Activated gamma-delta T cell treated with anti-CD3 and anti-CD28 coated beads, Interleukin-2, amount 50 U/mL, for 16 hours (primary cell): Measurements from ENCODE around the gene PDE7B.

Source experiments
- DNase-seq: peaks from one replicate; pipeline ENCODE4 v3.0.0-alpha.2; 2020; ENCODE audit warnings: low read depth

The PDE7B gene

GRCh38 chr6:135851442-135852271, at the start of gene PDE7B:
Gene PDE7B (plus strand): TSS chr6:135851701.
- DNase-seq, result no peak

GRCh38 chr6:135801755-135802465, 49.6 kb upstream of the PDE7B start:
- DNase-seq, result no peak

- no peak for DNase-seq
Observed at GRCh38 chr6:135810486-135810885, 41.0 kb upstream of the PDE7B start.

- DNase-seq, result no peak
Observed at GRCh38 chr6:135811170-135811569, 40.3 kb upstream of the PDE7B start.

GRCh38 chr6:135811644-135812526, 39.6 kb upstream of the PDE7B start:
- no peak for DNase-seq

GRCh38 chr6:135813401-135813800, 38.1 kb upstream of the PDE7B start:
- DNase-seq, result no peak

- DNase-seq, result no peak
Observed at GRCh38 chr6:135814043-135814442, 37.5 kb upstream of the PDE7B start.

GRCh38 chr6:135815216-135815615, 36.3 kb upstream of the PDE7B start:
- DNase-seq, result no peak

- no peak for DNase-seq
Observed at GRCh38 chr6:135817035-135817434, 34.5 kb upstream of the PDE7B start.

GRCh38 chr6:135819665-135820064, 31.8 kb upstream of the PDE7B start:
- no peak for DNase-seq

GRCh38 chr6:135820340-135820739, 31.2 kb upstream of the PDE7B start:
- DNase-seq, result no peak

GRCh38 chr6:135823851-135824250, 27.6 kb upstream of the PDE7B start:
- DNase-seq, result no peak

GRCh38 chr6:135826236-135826804, 25.2 kb upstream of the PDE7B start:
- no peak for DNase-seq

GRCh38 chr6:135828021-135828420, 23.5 kb upstream of the PDE7B start:
- DNase-seq, result no peak

GRCh38 chr6:135830452-135830881, 21.0 kb upstream of the PDE7B start:
- no peak for DNase-seq

- DNase-seq, result no peak
Observed at GRCh38 chr6:135831016-135831415, 20.5 kb upstream of the PDE7B start.

- DNase-seq, result no peak
Observed at GRCh38 chr6:135832166-135832565, 19.3 kb upstream of the PDE7B start.

- no peak for DNase-seq
Observed at GRCh38 chr6:135833771-135834170, 17.7 kb upstream of the PDE7B start.

GRCh38 chr6:135837735-135838449, 13.6 kb upstream of the PDE7B start:
- no peak for DNase-seq

GRCh38 chr6:135839121-135839520, 12.4 kb upstream of the PDE7B start:
- DNase-seq, result no peak

- no peak for DNase-seq
Observed at GRCh38 chr6:135842618-135843392, 8.7 kb upstream of the PDE7B start.
